ENCODE results near the gene STARD10. TPM values are rescaled to one million over a fixed set of nuclear protein-coding genes. Genes with fewer than 3 reads are reported as not detected.

The STARD10 gene
- polyA plus RNA-seq, 2 of the 4 experiments (the other 2 are of a cell fraction) = 21.2 to 23.2 TPM

GRCh38 chr11:72720784-72721183 lies 73.1 kb downstream of the STARD10 start:
- WGBS (ENCODE audit: missing lambda C conversion rate) = 96% methylated on average over 4 of the region's 4 CpGs
- H3K4me1 ChIP-seq = peaks cover 35% of the 10 kb centered on the region
- FAIRE-seq (no peak), DNase-seq (ENCODE audit: low read depth in 1 of 2, low spot score in 1 of 2) (no peak), ATAC-seq (no peak)
- peak overlapping the region; percentile 94 to 97; a peak in 3 of 6 replicates for H3K27ac ChIP-seq
- peak overlapping the region; percentile 95 for H3K4me2 ChIP-seq
- H3K4me3 ChIP-seq = no peak overlapping the region; the same call in 2 of the 3 replicates
- no peaks in the 10 kb centered on the region for H3K9me3 ChIP-seq
- TF ChIP-seq, protein P1, sequence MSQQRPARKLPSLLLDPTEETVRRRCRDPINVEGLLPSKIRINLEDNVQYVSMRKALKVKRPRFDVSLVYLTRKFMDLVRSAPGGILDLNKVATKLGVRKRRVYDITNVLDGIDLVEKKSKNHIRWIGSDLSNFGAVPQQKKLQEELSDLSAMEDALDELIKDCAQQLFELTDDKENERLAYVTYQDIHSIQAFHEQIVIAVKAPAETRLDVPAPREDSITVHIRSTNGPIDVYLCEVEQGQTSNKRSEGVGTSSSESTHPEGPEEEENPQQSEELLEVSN (IDR thresholded peaks at IDR 0.05; ENCODE audit: borderline replicate concordance, low read depth) = no peak
- TF ChIP-seq, protein P2, sequence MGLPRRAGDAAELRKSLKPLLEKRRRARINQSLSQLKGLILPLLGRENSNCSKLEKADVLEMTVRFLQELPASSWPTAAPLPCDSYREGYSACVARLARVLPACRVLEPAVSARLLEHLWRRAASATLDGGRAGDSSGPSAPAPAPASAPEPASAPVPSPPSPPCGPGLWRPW (IDR thresholded peaks at IDR 0.05) = no peak
- no peak for TF ChIP-seq FOXS1 (CRISPR knock-in tag; IDR thresholded peaks at IDR 0.05)
- no peak for TF ChIP-seq RNF2 (IDR thresholded peaks at IDR 0.05; ENCODE audit: borderline replicate concordance, low read depth)
- no peak for TF ChIP-seq HDAC2 (IDR thresholded peaks at IDR 0.05)
- no peak for TF ChIP-seq USF2 (IDR thresholded peaks at IDR 0.05)
- no peak for TF ChIP-seq HEYL (CRISPR knock-in tag; IDR thresholded peaks at IDR 0.05)
- TF ChIP-seq POLR2AphosphoS2 (conservative IDR thresholded peaks at IDR 0.05; ENCODE audit: low read length) = no peak
- TF ChIP-seq MAZ (IDR thresholded peaks at IDR 0.05; ENCODE audit: borderline replicate concordance, low read depth, low read length) = no peak
- POLR2A ChIA-PET = no interaction called here
- CTCF ChIA-PET = interaction anchor here (0.8 to 5.8 kb wide), 5 partner anchors 37 to 614 kb away, joined by 3 to 25 read pairs (median 6); partner anchors contain the start of gene STARD10

GRCh38 chr11:72720047-72720446 lies 73.8 kb downstream of the STARD10 start:
- peaks cover 35% of the 10 kb centered on the region for H3K4me1 ChIP-seq
- ATAC-seq (no peak), DNase-seq (ENCODE audit: low read depth in 1 of 2, low spot score in 1 of 2) (no peak), FAIRE-seq (no peak)
- TF ChIP-seq, protein P3, sequence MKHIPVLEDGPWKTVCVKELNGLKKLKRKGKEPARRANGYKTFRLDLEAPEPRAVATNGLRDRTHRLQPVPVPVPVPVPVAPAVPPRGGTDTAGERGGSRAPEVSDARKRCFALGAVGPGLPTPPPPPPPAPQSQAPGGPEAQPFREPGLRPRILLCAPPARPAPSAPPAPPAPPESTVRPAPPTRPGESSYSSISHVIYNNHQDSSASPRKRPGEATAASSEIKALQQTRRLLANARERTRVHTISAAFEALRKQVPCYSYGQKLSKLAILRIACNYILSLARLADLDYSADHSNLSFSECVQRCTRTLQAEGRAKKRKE (CRISPR knock-in tag; IDR thresholded peaks at IDR 0.05; ENCODE audit: low read depth) = no peak
- TF ChIP-seq CBX2 (IDR thresholded peaks at IDR 0.05; ENCODE audit: borderline replicate concordance, low read depth) (no peak), ESRRA (IDR thresholded peaks at IDR 0.05; ENCODE audit: borderline replicate concordance, low read length) (no peak), RARB (CRISPR knock-in tag; IDR thresholded peaks at IDR 0.05) (no peak), USF2 (IDR thresholded peaks at IDR 0.05) (no peak), PHF8 (IDR thresholded peaks at IDR 0.05; ENCODE audit: borderline replicate concordance, low read depth) (no peak), KDM5A (IDR thresholded peaks at IDR 0.05) (no peak), MAZ (IDR thresholded peaks at IDR 0.05; ENCODE audit: borderline replicate concordance, low read depth, low read length) (no peak)
- TF ChIP-seq, protein P4, sequence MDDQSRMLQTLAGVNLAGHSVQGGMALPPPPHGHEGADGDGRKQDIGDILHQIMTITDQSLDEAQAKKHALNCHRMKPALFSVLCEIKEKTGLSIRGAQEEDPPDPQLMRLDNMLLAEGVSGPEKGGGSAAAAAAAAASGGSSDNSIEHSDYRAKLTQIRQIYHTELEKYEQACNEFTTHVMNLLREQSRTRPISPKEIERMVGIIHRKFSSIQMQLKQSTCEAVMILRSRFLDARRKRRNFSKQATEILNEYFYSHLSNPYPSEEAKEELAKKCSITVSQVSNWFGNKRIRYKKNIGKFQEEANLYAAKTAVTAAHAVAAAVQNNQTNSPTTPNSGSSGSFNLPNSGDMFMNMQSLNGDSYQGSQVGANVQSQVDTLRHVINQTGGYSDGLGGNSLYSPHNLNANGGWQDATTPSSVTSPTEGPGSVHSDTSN (IDR thresholded peaks at IDR 0.05) = no peak
- no peak overlapping the region for H3K27ac ChIP-seq
- POLR2A ChIA-PET = no interaction called here
- no peak overlapping the region for H3K4me3 ChIP-seq
- CTCF ChIA-PET = interaction anchor here (0.8 to 5.8 kb wide), 5 partner anchors 36 to 615 kb away, joined by 3 to 25 read pairs (median 6); partner anchors contain the start of gene STARD10
- peak overlapping the region; percentile 95 for H3K4me2 ChIP-seq
- H3K9me3 ChIP-seq = no peaks in the 10 kb centered on the region
- 95% methylated on average over 3 of the region's 3 CpGs for WGBS (ENCODE audit: missing lambda C conversion rate)

DNA sequence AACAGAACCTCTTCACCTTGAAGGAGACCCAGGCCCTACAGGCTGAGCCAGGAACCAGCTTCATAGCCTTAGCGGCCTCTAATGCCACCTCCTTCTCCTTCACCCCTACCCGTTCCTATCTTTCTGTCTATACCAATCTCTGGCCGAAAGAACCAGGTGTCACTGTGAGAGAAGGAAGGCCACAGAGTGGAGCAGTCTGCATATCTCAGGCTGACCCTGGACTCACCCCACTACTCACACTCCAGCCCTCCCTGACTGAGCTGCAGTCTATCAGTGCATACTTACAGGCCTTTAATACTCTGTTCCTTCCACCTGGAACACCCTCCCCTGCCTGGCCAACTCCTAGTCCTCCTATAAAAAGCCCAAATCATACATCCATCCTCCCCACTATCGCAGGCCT lies 74.3 kb downstream of the STARD10 start:
- POLR2A ChIA-PET = no interaction called here
- CTCF ChIA-PET = interaction anchor here (1.1 to 5.8 kb wide), 5 partner anchors 11 to 587 kb away, joined by 3 to 25 read pairs (median 5); partner anchors contain the start of gene STARD10
- no peak for FAIRE-seq

More for the DNA sequence above, 74.3 kb downstream of the STARD10 start:
- no peak for TF ChIP-seq CBX8 (IDR thresholded peaks at IDR 0.05)
- Histone ChIP-seq H3K27ac (no peak overlapping the region), H3K4me2 (0 out of 3 replicates have a peak overlapping the region, but pooled peaks have one; percentile 95), H3K4me1 (peaks cover 35% of the 10 kb centered on the region), H3K9me3 (no peaks in the 10 kb centered on the region), H3K4me3 (no peak overlapping the region)
- DNase-seq (ENCODE audit: low read depth in 1 of 2, low spot score in 1 of 2) (no peak), ATAC-seq (no peak)
- WGBS (ENCODE audit: missing lambda C conversion rate) = 93% methylated on average over 4 of the region's 4 CpGs
